Osteocyte (in vitro differentiated cells): ENCODE data around the gene RFNG. TPM values are rescaled to one million over a fixed set of nuclear protein-coding genes. Genes with fewer than 3 reads are reported as not detected.

Source experiments
- DNase-seq: peaks from one replicate; pipeline ENCODE4 v3.0.0; 2021; ENCODE audit warnings: mixed read lengths; ENCODE audit not compliant: unreplicated experiment; ENCODE audit errors: extremely low spot score
- H3K27ac Mint-ChIP-seq: one replicate; pipeline ENCODE4 v1.8.0; 2021; ENCODE audit warnings: mild to moderate bottlenecking, mixed read lengths; ENCODE audit not compliant: unreplicated experiment
- H3K27me3 Mint-ChIP-seq: one replicate; pipeline ENCODE4 v1.8.0; 2021; ENCODE audit warnings: mixed read lengths; ENCODE audit not compliant: unreplicated experiment
- H3K36me3 Mint-ChIP-seq: one replicate; pipeline ENCODE4 v1.8.0; 2021; ENCODE audit warnings: mixed read lengths; ENCODE audit not compliant: unreplicated experiment
- H3K4me1 Mint-ChIP-seq: one replicate; pipeline ENCODE4 v1.8.0; 2021; ENCODE audit warnings: mixed read lengths; ENCODE audit not compliant: unreplicated experiment
- H3K4me3 Mint-ChIP-seq: one replicate; pipeline ENCODE4 v1.8.0; 2021; ENCODE audit warnings: mild to moderate bottlenecking, moderate library complexity, mixed read lengths; ENCODE audit not compliant: unreplicated experiment
- H3K9me3 Mint-ChIP-seq: one replicate; pipeline ENCODE4 v1.8.0; 2021; ENCODE audit warnings: mixed read lengths; ENCODE audit not compliant: unreplicated experiment
- CTCF ChIP-seq: fragments of 200-600 bp; sonication (generic); IDR thresholded peaks from 2 replicates; pipeline ENCODE4 v1.5.0; 2021; ENCODE audit warnings: antibody characterized with exemption, mild to moderate bottlenecking, moderate library complexity
- total RNA-seq: library from RNA; stranded (reverse); gene quantifications from 2 replicates; pipeline ENCODE4 v1.2.1, GENCODE V29; 2021

The RFNG gene
- total RNA-seq, 1 donor from 2014 or later, result 41.0 TPM

DNA sequence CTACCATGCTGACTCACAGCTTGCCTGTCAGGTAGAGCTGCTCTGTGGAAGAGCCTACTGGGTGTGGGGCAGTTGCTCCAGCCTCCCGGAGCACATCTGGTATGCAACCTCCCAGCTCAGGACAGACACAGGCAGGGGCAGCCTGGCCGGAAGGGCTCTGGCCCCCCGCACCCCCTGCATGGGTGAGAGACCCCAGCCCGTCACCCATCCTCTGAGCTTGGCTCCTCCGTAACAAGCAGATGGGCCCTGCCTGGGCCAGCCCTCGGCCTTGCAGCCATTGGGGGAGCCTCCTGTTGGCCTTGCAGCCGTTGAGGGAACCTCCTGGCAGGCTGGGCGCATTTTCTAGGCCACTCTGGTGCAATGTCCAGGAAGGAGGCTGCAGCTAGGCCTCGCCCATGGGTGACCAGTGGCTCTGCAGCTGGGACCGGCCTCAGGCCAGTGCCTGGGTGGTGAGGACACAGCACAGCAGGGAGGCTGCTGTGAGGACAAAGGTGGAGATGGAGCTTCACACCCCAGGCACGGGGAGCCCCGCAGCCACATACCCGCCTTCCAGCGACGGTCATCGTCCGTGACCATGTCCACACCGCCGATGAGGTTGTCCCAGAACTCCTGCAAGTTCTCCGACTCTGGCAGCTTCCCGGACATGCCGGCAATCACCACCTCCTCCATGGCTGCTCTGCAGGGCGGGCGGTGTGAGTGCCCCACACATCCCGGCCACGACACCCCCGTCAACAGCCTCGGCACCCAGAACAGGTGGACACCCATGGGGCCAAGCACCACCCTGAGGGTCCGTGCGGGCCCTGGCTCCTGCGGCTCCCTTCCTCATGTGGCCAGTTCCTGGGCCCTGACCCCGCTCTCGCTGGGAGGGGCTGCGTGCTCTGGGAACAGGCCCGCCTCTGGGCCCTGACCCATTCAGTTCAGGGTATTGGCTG is 44.4 kb upstream of the RFNG start:
- Mint-ChIP-seq H3K27me3 (no peaks in the 10 kb centered on the region), H3K27ac (peak overlapping the region; percentile 50), H3K4me3 (peak overlapping the region; percentile 67), H3K4me1 (peaks cover 25% of the 10 kb centered on the region), H3K9me3 (no peaks in the 10 kb centered on the region), H3K36me3 (peaks cover 3% of the 10 kb centered on the region)
- DNase-seq, result no peak
- TF ChIP-seq CTCF, result no peak

DNA sequence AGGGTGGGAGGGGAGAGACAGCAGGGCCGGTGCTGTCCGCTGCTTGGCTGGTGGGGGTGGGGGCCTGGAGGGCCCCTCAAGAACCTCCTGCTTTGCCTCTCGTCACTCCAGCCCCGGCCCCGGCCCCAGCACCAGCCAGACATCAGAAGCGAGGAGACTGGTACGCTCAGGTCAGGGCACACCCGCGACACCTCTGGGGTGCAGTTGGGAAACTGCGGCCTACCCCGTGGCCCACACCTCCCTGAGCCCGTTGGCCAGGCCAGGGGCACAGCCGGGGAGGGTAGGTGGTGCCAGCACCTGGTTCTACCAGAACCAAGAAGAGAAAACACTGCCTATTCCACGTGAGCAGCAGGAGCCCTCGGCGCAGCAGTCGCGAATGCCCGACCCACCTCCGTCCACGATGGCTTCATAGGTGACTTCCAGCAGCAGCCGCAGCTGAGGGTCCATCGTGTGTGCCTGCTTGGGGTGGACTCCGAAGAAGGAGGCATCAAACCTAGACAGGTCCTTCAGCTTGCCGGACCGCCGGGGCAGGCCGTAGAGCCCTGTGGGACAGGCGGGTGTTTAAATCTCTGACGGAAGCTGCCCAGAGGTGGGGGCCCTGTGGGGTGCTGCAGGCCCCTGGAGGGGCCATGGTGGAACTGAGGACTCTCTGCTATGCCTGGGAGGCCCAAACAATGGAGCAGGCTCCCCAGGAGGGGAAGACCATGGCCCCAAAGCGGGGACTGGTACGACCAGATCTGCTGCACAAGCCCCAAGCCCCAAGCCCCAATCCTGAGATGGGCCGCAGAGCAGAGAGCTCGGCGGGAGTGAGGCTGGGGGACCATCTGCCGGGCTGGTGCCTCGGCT is 43.5 kb upstream of the RFNG start:
- no peak overlapping the region for H3K4me3 Mint-ChIP-seq
- no peaks in the 10 kb centered on the region for H3K27me3 Mint-ChIP-seq
- peaks cover 3% of the 10 kb centered on the region for H3K36me3 Mint-ChIP-seq
- no peaks in the 10 kb centered on the region for H3K9me3 Mint-ChIP-seq
- no peak for TF ChIP-seq CTCF
- DNase-seq, result no peak
- H3K27ac Mint-ChIP-seq, result no peak overlapping the region
- peaks cover 23% of the 10 kb centered on the region for H3K4me1 Mint-ChIP-seq

- Mint-ChIP-seq H3K4me3 (no peak overlapping the region), H3K4me1 (peaks cover 14% of the 10 kb centered on the region), H3K36me3 (peaks cover 5% of the 10 kb centered on the region), H3K27ac (no peak overlapping the region), H3K27me3 (no peaks in the 10 kb centered on the region), H3K9me3 (no peaks in the 10 kb centered on the region)
- no peak for DNase-seq
- no peak for TF ChIP-seq CTCF
Observed at GRCh38 chr17:82092995-82093751, 41.6 kb upstream of the RFNG start.

- Mint-ChIP-seq H3K4me3 (no peak overlapping the region), H3K27me3 (no peaks in the 10 kb centered on the region), H3K4me1 (peaks cover 14% of the 10 kb centered on the region), H3K9me3 (no peaks in the 10 kb centered on the region), H3K27ac (no peak overlapping the region), H3K36me3 (peaks cover 9% of the 10 kb centered on the region)
- TF ChIP-seq CTCF, result no peak
- no peak for DNase-seq
Observed at GRCh38 chr17:82092628-82092994, 41.0 kb upstream of the RFNG start.
